Erythroblast (primary cell): ENCODE data around the gene CLCF1.

Experiments
- GATA1 ChIP-seq: IDR thresholded peaks from 2 replicates; pipeline ENCODE4 v1.6.1; 2011; ENCODE audit warnings: low read depth, mild to moderate bottlenecking, control low read depth, low read length, moderate library complexity
- POLR2A ChIP-seq: IDR thresholded peaks from 2 replicates; pipeline ENCODE4 v1.6.1; 2011; ENCODE audit warnings: mild to moderate bottlenecking, low read length

- no peak for TF ChIP-seq POLR2A
- TF ChIP-seq GATA1, result no peak
These were observed 9.2 kb downstream of the CLCF1 start for GRCh38 chr11:67364169-67364568.
